SW480 (cell line): ENCODE results near the gene MUC22.
A peak's percentile ranks its signal among the peaks of the same experiment; 100 is the strongest.
"Not testable (repeated sequence)": the region's sequence is repeated elsewhere in the genome, so short reads cannot be mapped to it uniquely, and the experiment has no call there.

Experiments used
- DNase-seq: peaks from one replicate; pipeline ENCODE4 v3.0.0-alpha.2; 2016; ENCODE audit warnings: low spot score

MUC22 gene

DNA sequence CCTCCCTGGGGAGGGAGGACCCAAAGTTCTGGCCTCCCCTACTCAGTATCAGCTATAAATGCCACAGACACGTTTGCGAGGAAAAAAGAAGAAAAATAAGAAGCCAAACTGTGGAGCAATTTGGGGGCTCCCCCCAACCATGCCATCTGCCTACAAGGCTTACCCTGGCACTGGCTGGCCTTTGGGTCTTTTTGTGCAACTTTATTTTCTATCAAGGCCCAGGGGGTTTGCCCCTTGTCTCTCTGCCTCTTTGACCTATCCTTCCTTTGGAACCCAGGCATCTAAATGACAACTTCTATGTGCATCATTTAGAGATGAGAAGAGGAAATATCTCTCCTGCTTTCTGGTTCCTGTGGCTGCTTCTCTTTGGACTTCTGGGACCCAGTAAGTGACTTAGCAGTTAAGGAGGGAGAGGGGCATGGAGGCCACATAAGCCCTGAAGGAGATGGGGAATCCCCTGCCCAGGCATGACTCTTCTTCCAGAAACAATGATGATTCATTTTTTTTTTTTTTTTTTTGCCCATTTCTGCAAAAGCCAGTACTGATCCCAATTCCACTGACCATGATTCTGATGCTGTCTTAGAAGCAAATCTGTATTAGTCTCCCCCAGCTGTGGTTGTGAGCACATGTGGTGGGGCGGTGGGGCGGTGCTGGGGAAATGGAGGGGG, at the start of gene MUC22:
Gene MUC22, plus strand, starts transcription at position 82 of the 668 bp plus-strand sequence. Its CDS starts 233 bp downstream, at position 315.
- DNase-seq: no peak

DNA sequence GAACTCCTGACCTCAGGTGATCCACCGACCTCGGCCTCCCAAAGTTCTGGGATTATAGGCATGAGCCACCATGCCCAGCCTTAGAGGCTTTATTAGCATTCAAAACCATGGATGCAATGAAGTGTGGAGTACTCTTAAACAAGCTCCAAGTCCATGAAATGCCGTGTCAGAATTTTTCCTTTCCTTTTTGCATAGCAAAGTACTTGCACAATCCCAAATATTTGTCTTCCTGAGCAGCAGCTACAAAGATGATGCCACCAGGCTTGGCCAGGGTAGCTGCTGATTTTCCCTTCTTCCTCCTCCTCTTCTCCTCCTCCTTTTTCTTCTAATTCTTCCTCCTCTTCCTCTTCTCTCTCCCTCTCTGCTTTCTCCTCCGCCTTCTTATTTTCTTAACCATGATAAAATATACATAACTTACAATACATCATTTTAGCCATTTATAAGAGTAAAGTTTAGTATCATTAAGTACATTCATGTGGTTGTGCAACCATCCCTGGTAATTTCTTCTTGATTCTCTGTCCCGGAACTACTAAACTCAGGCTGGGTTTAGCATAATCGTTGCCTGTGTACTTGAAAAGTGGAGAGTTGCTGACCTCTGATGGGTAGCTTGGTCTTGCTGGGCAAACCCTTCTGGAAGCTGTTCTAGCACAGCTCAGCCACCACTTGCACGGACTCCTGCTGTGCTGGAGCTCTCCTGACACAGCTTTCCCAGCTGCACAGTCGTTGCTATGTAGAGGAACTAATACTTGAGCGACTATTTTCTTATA, 49.2 kb upstream of the MUC22 start:
- no peak for DNase-seq

DNA sequence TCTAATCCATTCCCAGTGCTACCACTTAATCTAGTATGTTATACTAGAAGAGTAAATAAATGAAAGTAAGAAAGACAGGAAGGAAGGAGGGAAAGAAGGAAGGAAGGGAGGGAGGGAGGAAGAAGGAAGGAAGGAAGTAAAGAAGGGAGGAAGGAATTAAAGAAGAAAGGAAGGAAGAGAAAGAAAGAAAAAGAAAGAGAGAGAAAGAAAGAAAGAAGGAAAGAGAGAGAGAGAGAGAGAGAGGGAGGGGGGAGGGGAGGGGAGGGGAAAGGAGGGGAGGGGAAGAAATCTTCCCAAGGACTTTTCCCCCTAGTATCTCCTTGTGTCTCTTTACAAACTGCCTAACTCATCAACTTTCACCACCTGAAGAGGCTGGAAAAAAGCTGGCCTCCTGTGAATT, 47.6 kb upstream of the MUC22 start:
- no peak for DNase-seq

DNA sequence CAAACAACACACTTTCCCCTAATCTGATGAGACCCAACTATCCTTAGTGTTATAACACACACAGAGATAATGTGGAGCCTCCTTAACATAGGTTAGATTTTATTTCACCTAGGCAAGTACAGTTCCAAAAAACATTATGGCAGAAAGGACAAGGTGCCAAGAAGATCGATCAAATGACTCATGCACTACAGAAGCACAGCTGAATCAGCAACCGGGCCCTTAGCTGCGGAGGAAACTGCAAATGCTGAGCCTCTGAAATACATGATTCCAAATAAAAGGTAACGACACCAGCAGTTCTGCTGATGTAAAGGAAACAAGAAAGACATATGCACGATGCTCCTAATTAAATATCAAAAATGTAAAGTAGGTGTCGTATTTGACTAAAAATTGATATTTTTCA, 46.6 kb upstream of the MUC22 start:
- peak; percentile 22 for DNase-seq

DNA sequence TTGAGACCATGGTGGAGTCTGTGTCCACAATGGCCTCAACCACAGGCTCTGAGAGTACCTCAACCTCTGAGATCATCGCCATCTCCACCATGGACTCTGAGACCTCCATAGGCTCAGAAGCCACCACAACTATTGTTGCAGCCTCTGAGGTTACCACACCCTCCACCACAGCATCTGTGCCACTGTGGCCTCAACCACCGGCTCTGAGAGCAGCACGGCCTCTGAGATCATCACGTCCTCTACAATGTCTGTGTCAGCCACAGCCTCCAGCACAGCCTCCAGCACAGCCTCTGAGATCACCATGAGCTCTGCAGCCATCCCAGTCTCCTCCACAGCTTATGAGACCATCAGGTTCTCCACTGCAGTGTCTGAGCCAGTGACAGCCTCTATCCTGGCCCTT, 46.2 kb upstream of the MUC22 start:
- DNase-seq: peak; percentile 80

DNA sequence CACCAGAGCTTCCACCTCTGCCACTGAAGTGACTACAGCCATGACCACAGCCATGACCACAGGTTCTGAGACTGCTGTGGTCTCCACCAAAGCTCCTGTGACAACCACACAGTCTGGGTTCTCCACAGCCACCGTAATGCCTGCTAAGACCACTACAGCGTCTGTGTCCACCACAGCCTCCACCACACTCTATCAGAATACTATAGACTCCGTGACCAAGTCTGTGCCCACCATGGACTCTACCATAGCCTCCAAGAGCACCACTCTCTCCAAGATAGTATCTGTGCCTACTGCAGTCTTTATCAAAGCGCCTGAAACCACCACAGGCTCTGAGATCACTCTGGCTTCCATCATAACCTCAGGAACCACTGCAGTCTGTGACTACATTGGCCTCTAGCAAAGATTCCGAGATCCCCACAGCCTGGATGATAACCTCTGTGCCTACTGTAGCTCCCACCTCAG, 45.1 kb upstream of the MUC22 start:
- no peak for DNase-seq

DNA sequence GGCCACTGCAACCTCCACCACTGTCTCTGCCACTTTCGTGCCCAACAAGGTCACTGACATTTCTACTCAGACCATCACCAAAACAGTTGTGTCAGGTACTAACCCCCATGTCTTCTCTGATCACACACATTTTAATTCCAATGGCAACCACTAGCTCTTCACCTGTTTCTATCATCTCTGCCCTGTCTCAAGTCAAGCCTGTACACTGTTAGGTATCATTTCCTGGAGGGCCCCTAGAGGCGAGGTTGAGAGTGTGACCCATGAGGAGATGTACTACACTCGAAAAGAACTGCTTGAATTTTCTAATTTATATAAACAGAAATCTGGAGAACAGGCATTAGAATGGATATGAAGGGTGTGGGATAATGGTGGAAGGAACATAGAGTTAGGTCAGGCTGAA, 44.1 kb upstream of the MUC22 start:
- no peak for DNase-seq

DNA sequence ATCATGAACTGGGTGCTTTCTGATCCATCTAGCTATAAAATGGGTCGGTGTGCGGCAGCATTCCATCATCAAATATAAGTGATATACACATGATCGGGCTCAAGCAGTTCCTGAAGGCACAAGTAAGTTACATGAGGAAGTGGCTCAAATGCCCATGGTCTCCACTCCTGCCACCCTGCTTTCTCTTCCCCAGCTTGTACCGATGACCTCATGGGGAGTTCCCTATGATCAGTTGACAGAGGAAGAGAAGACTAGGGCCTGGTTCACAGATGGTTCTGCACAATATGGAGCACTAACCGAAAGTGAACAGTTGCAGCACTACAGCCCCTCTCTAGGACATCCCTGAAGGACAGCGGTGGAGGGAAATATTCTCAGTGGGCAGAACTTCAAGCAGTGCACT, 41.1 kb upstream of the MUC22 start:
- not testable (repeated sequence) for DNase-seq

DNA sequence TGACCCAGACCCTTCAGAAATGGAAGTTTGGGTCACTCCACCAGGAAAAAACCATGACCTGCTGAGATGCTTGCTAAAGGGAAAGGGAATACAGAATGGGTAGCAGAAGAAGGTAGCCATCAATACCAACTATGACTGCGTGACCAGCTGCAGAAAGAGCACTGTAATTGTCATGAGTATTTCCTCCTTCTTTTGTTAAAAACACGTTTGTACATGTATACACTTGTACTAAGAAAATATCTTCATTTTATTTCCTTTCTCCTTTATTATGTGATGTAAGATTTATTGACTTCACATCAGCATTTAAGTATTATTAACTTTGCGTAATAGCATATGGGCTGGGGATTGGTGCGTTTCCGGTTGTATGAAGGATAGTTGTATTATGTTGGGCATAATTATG, 39.3 kb upstream of the MUC22 start:
- DNase-seq: no peak

DNA sequence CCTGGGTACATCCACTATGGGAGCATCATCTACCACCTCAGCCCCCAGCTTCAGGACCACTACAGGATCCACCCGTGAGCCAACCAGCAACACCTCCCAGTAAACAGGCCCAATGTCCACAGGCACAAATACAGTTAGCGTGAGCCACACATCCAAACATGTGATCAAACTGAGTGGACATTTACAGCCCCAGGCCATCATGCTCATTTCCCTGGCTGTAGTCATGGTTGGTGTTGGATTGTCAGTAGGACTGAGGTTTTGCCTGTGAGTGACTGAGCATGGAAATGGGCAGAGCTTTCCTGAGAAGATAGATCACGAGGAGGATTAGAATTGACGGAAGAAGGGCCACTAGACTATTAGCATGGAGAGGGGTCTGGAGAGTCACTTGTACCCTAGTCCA, 37.5 kb upstream of the MUC22 start:
- DNase-seq: no peak

DNA sequence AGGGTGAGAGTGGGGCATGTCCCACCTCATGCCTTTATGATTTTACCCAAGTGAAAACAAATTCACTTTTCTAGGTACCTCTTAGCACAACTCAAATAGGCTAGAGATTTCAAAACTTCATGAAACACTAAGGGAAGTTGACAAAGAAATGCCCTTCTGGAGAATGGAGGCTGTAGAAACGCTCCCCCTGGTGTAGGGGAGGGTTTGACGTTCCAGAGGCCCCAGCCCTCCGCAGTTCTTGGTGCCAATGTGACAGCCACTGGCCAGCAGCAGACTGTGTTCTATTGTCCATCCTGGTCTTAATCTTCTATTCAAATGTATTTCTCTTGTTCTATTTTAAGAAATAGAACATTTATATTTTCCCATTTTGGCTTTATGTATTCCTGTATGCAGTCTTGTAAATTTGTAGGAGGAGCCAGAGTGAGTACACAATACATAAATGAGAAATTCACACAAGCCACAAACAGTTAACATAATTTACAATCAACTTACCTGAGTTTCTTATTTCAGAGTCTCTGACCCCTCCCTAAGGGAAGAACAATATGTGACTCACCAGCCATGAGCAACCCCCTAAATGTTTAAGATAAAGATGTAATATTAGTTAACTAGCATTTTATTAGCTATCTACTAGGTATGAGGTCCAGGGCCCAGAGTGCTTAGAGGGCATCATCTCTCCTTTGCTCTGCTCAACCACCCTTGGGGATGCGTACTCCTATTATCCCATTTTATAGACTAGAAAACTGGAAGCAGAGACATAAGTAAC, 35.6 kb upstream of the MUC22 start:
- DNase-seq: no peak

DNA sequence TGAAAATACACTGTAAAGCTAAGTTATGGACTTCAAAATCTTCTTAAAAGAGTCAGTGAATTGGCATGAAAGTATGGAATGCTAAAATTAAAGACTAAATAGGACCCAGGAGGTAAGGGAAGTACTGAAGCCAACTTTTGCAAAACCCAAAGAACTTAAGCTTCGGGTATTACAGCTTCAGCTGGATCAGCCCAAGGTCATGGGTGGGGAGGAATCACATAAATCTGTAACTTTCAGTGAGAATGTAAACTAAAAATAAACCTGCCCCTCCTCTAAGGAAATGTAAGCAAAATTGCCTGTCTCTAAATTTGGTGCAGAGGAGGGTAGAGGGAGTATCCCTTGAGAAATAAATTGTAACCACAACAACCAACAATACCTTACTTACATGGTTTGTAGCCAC, 31.1 kb upstream of the MUC22 start:
- no peak for DNase-seq

DNA sequence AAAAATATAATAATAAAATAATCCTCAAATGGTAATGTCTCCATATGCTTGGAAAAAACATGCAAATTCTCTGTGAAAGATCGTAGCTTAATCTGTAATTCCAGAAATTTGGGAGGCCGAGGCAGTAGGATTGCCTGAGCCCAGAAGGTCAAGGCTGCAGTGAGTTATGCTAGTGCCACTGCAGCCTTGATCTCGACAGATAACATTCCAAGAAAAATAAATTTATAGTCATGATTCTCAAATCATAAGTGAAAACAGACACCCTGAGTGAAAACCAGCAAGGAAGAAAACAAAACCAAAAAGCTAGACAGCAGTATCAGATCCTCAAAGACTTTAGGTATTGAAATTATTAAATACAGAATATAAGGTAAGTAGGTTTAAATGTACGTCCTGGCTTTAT, 30.6 kb upstream of the MUC22 start:
- DNase-seq: no peak

DNA sequence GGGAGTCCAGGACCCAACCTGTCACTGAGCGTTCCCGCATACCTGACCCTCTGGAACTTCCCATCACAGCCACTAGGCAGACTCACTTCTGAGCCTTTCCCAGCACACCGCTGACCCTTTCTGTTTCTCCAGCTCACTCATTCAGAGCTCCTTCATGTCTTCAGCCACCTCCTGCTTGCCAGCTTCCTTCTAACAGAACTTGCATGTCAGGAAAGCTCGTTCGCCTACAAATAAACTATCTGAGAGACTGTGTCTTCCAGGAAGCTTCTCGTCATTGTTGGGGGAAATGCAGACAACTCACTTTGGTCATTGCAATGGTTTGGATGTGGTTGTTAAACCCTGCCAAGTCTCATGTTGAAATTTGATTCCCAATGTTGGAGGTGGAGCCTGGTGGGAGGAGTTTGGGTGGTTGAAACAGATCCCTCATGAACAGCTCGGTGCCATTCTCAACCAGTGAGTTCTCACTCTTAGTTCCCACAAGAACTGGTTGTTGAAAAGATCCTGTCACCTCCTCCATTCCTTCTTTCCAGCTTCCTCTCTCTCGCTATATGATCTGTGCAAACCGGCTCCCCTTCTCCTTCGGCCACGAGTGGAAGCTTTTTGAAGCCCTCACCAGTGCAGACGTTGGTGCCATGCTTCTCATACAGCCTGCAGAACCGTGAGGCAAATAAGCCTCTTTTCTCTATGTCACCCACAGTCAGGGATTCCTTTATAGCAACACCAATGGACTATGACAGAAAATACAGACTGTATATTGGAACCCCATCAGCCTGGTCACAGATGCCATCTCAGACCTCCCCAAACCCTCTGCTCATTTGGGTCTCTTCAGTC, 28.1 kb upstream of the MUC22 start:
- DNase-seq: peak; percentile 79

DNA sequence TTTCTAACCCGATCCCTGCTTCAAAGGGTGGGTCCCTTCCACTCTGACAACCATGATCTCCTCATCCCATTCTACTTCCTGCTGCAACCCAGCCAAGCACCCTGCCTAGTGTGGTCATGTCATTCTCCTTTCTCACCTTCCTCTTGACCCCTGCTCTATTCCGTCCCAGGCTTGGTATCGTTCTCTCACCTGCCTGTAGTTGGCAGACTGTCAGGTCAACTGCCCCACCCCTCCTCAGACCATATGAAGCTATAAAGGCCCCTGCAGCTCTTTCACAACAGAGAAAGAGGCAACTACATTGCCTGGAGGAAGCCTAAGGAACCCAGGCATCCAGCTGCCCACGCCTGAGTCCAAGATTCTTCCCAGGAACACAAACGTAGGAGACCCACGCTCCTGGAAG, 26.8 kb upstream of the MUC22 start, which contains the start of gene MUC21:
Gene MUC21, plus strand, starts transcription at position 280 of the 400 bp plus-strand sequence. CDS start 241 bp downstream, outside the sequence.
- DNase-seq: no peak

DNA sequence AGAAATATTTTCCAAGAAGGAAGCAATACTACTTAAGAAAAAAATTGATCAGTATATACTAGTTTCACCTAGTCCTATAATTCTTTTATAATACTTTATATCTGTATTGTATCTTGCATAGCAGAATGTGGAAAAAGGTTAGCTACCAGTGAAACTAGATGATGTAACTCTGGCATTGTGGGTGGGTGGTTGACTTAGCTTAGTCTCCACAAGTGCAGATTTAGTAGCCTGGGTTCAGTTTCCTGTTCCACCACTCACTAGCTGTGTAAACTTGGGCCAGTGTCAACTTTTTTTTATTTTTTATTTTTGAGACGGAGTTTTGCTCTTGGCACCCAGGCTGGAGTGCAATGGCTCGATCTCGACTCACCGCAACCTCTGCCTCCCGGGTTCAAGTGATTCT, 24.8 kb upstream of the MUC22 start:
- no peak for DNase-seq

DNA sequence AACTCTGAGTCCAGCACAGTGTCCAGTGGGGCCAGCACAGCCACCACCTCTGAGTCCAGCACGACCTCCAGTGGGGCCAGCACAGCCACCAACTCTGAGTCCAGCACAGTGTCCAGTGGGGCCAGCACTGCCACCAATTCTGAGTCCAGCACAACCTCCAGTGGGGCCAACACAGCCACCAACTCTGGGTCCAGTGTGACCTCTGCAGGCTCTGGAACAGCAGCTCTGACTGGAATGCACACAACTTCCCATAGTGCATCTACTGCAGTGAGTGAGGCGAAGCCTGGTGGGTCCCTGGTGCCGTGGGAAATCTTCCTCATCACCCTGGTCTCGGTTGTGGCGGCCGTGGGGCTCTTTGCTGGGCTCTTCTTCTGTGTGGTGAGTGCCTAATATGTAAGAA, 23.0 kb upstream of the MUC22 start:
- DNase-seq: no peak

DNA sequence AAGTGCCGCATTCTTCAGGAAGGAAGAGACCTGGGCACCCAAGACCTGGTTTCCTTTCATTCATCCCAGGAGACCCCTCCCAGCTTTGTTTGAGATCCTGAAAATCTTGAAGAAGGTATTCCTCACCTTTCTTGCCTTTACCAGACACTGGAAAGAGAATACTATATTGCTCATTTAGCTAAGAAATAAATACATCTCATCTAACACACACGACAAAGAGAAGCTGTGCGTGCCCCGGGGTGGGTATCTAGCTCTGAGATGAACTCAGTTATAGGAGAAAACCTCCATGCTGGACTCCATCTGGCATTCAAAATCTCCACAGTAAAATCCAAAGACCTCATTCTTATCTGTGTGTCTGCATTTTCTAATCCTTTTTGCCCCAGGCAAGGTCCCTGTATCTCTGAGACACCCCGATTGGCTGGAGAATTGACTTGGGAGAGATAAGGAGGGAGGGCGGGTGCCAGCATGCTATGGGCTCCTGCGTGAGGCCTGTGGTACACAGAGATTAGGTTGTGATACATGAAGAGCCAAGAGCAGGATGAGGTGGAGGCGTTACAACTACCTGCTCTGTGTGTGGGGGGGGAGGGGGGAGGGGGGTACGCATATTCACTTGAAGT, 22.0 kb upstream of the MUC22 start:
- DNase-seq: no peak

DNA sequence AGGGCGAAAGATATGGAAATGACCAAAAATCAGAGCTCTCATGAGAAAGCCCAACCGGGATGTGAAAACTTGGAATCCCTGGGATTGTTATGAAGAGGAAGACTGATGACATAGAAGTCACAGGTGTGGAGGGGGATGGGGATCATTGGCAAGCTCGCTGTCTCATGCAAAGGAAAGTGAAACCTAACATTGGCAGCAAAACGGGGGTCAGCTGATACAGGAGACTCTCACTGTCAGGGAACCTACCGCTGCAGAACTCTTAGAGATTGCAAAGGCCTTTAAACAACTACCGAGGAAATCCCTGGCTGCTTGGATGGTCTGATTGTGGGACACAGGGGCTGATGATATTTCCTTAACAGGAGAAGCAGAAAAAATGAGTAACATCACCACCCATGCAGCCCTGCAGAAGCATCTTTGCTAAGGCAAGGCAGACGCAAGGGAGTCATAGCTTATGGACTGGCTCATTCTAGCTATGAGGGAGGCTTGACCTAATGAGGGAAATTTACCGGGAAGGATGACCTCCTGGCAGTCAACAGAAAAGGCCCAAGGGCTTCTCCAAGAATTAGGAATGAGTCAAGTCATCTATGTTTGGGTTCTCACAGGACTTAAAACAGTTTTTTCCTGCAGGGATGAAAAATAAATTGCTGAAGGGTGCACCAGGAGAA, 19.7 kb upstream of the MUC22 start:
- no peak for DNase-seq

DNA sequence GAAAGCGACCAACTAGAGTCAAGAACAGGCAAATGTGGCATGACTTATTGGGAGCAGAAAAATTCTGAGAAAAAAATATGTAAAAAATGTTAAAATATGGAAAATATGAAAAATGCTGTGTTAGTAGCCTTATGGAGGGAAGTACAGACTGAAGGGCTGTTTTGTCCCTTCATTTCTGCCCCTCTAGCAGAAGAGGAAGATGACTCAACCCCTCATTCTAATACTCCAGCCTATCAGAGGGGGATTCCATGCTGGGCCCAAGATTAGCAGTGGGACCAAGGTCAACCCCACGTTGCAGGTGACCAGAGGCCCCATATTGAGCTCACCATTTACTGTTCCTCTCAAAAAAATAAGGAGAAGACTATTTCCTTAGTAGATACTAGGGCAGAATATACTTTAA, 18.4 kb upstream of the MUC22 start:
- no peak for DNase-seq

DNA sequence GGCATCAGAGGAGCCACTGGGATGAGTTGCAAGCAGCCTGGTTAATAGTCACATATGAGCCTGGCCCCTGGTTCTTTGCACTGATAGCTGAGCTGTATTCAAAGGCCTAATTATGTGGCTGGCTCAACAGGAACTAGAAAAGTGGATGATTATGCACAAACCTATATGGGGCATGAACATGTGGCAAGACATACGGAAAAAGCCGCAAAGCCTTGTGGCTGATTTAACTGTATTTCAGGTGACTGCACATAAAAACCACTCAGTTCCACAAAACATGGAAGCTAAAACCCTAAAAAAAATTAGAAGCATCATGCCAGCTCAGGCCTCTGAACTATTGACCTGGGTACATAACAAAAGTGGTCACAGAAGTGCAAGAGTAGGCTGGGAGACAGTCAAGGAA, 13.0 kb upstream of the MUC22 start:
- DNase-seq: no peak
